Smooth muscle cell of the brain vasculature (primary cell): Measurements from ENCODE around the gene TSC22D2.

Source experiments
- DNase-seq: peaks from one replicate; pipeline ENCODE4 v3.0.0-alpha.2; 2012; ENCODE audit warnings: low read depth, low spot score

Gene TSC22D2

GRCh38 chr3:150412561-150413231 is 4.6 kb downstream of the TSC22D2 start:
- DNase-seq: no peak

GRCh38 chr3:150414258-150414657 is 6.2 kb downstream of the TSC22D2 start:
- no peak for DNase-seq

GRCh38 chr3:150414959-150415358 is 6.9 kb downstream of the TSC22D2 start:
- no peak for DNase-seq

GRCh38 chr3:150419076-150419868 is 11.2 kb downstream of the TSC22D2 start:
- DNase-seq: no peak

GRCh38 chr3:150419959-150420358 is 11.9 kb downstream of the TSC22D2 start:
- no peak for DNase-seq

- no peak for DNase-seq
Observed at GRCh38 chr3:150421256-150421655, 13.2 kb downstream of the TSC22D2 start.

GRCh38 chr3:150421799-150422548 is 13.9 kb downstream of the TSC22D2 start:
- DNase-seq: no peak

- DNase-seq: no peak
Observed at GRCh38 chr3:150422907-150423306, 14.8 kb downstream of the TSC22D2 start.

GRCh38 chr3:150423761-150424160 is 15.7 kb downstream of the TSC22D2 start:
- no peak for DNase-seq

- DNase-seq: no peak
Observed at GRCh38 chr3:150426292-150426691, 18.2 kb downstream of the TSC22D2 start.

GRCh38 chr3:150428562-150428961 is 20.5 kb downstream of the TSC22D2 start:
- DNase-seq: no peak

- no peak for DNase-seq
Observed at GRCh38 chr3:150429767-150430671, 21.9 kb downstream of the TSC22D2 start.

GRCh38 chr3:150433347-150433746 is 25.2 kb downstream of the TSC22D2 start:
- DNase-seq: no peak

- no peak for DNase-seq
Observed at GRCh38 chr3:150434234-150434633, 26.1 kb downstream of the TSC22D2 start.

GRCh38 chr3:150436161-150436560 is 28.1 kb downstream of the TSC22D2 start:
- no peak for DNase-seq

GRCh38 chr3:150439657-150440056 is 31.6 kb downstream of the TSC22D2 start:
- DNase-seq: no peak

- DNase-seq: no peak
Observed at GRCh38 chr3:150443331-150443741, 35.2 kb downstream of the TSC22D2 start.

- DNase-seq: no peak
Observed at GRCh38 chr3:150444371-150444770, 36.3 kb downstream of the TSC22D2 start.

- no peak for DNase-seq
Observed at GRCh38 chr3:150446470-150446977, 38.4 kb downstream of the TSC22D2 start.

GRCh38 chr3:150447084-150447483 is 39.0 kb downstream of the TSC22D2 start:
- no peak for DNase-seq
